ENCODE data around the gene CRACR2B. TPM values are rescaled to one million over a fixed set of nuclear protein-coding genes. Genes with fewer than 3 reads are reported as not detected.

Gene CRACR2B
- total and polyA plus RNA-seq, 2 of the 13 experiments (the other 11 are each of a cell fraction or from before 2014, with no cell fraction given): 14.9 to 21.0 TPM

GRCh38 chr11:832529-833113, 4.9 kb downstream of the CRACR2B start, which contains the start of gene CD151 (continued):
- TF ChIP-seq SNAPC4 (CRISPR knock-in tag; IDR thresholded peaks at IDR 0.05) (no peak), ZNF160 (CRISPR knock-in tag; IDR thresholded peaks at IDR 0.05) (no peak), JUN (CRISPR knock-in tag; IDR thresholded peaks at IDR 0.05) (no peak), DDIT3 (CRISPR knock-in tag; IDR thresholded peaks at IDR 0.05) (no peak), ARID3A (IDR thresholded peaks at IDR 0.05; ENCODE audit: low read depth, low read length) (no peak), TFDP1 (CRISPR knock-in tag; IDR thresholded peaks at IDR 0.05; ENCODE audit: borderline replicate concordance) (no peak), ZNF513 (CRISPR knock-in tag; conservative IDR thresholded peaks at IDR 0.05) (no peak), ZFP37 (CRISPR knock-in tag; IDR thresholded peaks at IDR 0.05; ENCODE audit: borderline replicate concordance) (no peak), GPBP1L1 (CRISPR knock-in tag; IDR thresholded peaks at IDR 0.05) (no peak), SNAI1 (CRISPR knock-in tag; IDR thresholded peaks at IDR 0.05; ENCODE audit: borderline replicate concordance) (no peak), TARDBP (CRISPR knock-in tag; IDR thresholded peaks at IDR 0.05) (peak; percentile 50; the same call in 1 of the 2 replicates), ZNF354B (CRISPR knock-in tag; IDR thresholded peaks at IDR 0.05) (no peak), ZNF710 (CRISPR knock-in tag; IDR thresholded peaks at IDR 0.05; ENCODE audit: borderline replicate concordance) (no peak), HNRNPK (IDR thresholded peaks at IDR 0.05; ENCODE audit: low read depth, low read length, poor library complexity, severe bottlenecking) (no peak), GABPB1 (CRISPR knock-in tag; IDR thresholded peaks at IDR 0.05) (peak; percentile 15; the same call in 1 of the 2 replicates)

Measured in HepG2 (cell line).